ENCODE data around the gene HDAC11.

DNA sequence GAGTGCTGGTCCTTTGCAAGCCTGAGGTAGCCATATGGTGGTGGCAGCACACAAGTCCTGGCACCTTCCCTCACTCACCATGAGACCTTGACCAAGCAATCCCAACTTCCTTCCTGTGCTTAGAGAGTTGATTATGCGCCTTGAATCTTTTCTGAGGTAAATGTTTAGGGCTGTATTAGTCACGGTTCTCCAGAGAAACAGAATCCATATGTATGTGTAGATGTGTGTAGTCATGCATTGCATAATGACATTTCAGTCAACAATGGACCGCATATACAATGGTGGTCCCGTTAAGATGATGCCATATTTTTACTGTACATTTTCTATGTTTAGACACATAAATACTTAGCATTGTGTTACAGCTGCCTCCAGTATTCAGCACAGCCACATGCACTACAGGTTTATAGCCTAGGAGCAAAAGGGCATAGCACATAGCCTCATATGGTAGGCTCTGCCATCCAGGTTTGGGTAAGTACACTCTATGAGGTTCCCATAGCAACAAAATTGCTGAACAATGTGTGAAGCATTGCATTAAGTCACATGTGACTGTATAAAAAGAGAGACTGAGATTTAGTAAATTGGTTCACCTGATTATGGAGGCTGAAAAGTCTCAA is 39.8 kb upstream of the HDAC11 start:
- TF ChIP-seq EZH2 (IDR thresholded peaks at IDR 0.05; ENCODE audit: borderline replicate concordance, low read length) (no peak), CTCF (conservative IDR thresholded peaks at IDR 0.05 in 1 of 2, IDR thresholded peaks at IDR 0.05 in 1 of 2; ENCODE audit: extremely low read depth in 1 of 2, insufficient read depth in 1 of 2, low read depth in 1 of 2, low read length in 2 of 2) (no peak)
